Astrocyte of the spinal cord (primary cell): ENCODE data around the gene FAM199X.

ENCODE experiments used
- DNase-seq: peaks from one replicate; pipeline ENCODE4 v3.0.0; 2011; ENCODE audit warnings: low read depth, low spot score
- H3K4me3 ChIP-seq: 2 replicates; pipeline ENCODE4 v1.5.1; 2011; ENCODE audit warnings: low read depth, mild to moderate bottlenecking, low read length, moderate library complexity
- in situ Hi-C: cut with HindIII; loops from 2 replicates; pipeline ENCODE4 v1.10.0; 2017; ENCODE audit warnings: low sequenced_read_pairs
- TF ChIP-seq, protein P1 (sequence below): IDR thresholded peaks from 2 replicates; pipeline ENCODE4 v1.5.1; 2012; ENCODE audit warnings: low read depth, mild to moderate bottlenecking, low read length, inconsistent platforms

Gene FAM199X

DNA sequence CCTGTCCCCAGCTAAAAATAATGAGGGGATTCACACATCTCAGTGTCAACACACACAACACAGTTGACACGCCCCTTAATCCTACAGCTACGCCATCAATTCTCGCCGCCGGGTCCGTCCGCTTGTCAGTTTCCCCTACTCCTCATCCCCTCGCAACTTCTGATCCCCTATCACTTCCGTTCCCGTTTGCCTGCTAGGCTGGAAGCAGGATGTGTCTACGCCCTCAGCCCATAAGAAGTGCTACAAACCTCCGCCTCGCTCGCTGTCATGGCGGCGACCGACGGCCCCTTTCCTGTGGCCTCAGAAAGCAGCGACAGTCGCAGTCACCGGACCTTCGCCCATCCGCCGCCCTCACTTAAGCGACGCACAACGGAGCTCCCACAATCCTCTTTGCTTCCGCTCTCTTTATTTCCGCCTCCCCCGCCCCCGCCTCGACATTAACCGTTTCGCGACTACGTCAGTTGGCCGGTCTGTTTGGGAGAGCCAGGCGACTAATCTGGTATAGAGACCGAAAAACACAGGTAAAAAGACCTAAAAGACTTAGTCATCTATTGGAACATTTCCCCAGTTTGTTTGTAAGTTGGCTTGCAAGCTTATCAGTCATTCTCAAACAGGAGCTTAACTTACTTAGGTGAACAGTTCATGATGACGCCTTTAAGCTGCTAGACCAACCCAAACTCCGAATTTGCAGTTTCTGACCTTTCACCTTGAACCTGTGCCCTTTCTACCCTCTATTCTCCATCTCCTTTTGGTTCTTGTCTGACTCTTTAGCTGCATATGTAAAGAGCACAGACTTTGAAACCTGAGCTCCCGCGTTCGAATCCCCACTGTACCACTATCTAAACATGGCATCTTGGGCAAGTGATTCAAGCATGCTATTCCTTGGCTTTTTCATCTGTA is 9.4 kb upstream of the FAM199X start, which contains the start of gene SLC25A53:
SLC25A53 (minus strand) TSS at position 380 of the 900 bp plus-strand sequence. CDS start 51,752 bp downstream, outside the sequence.
- in situ Hi-C loops = no loop called here
- H3K4me3 ChIP-seq = peak within 1 kb of the TSS; percentile 74
- TF ChIP-seq, protein P1, sequence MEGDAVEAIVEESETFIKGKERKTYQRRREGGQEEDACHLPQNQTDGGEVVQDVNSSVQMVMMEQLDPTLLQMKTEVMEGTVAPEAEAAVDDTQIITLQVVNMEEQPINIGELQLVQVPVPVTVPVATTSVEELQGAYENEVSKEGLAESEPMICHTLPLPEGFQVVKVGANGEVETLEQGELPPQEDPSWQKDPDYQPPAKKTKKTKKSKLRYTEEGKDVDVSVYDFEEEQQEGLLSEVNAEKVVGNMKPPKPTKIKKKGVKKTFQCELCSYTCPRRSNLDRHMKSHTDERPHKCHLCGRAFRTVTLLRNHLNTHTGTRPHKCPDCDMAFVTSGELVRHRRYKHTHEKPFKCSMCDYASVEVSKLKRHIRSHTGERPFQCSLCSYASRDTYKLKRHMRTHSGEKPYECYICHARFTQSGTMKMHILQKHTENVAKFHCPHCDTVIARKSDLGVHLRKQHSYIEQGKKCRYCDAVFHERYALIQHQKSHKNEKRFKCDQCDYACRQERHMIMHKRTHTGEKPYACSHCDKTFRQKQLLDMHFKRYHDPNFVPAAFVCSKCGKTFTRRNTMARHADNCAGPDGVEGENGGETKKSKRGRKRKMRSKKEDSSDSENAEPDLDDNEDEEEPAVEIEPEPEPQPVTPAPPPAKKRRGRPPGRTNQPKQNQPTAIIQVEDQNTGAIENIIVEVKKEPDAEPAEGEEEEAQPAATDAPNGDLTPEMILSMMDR = no peak
- peak; percentile 82 for DNase-seq

DNA sequence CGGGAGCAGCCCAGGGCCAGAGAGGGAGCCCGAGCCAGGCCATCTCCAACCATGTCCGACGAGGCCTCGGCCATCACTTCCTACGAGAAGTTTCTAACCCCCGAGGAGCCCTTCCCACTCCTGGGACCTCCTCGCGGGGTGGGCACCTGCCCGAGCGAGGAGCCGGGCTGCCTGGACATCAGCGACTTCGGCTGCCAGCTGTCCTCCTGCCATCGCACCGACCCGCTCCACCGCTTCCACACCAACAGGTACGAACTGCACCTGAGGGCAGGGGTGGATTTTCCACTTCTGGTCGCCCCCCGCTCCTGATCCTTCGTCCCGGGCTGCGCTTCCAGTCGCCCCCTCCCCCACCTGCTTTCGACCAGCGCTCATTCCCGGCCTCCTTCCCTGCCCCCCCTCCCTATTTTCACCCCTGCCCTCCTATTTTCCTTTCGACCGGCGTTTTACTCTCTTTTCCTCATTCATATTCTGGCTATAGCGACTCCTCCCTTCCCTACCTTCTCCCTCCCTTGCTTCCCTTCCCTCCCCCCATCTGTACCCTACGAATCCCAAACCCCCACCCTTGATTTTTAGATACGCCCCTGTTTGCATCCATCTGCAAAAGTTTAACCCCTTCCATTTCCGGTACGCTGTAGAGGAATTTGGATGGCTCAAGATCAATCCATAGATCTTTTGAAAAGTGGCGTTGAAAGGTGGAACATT is 633 bp downstream of the FAM199X start:
- DNase-seq = no peak

DNA sequence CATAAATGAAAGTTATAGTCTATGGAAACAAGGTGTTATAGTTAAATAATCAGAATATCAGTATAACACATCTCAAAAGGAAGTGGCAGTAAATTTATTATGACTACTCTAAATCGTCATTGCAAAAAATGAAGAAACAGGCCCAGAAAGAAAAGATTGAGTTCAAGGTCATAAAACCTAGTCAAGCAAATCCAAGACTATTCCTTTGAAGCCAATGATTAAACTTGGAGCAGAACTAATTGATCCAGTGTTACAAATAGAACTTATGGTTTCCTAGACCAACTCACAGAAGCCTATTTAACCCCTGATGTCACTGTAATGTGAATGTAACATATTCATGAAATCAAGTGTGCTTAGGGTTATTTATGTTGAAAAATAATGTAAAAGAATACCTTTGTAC is 1.9 kb downstream of the FAM199X start:
- DNase-seq = no peak
- TF ChIP-seq, protein P1 = no peak
- no peak overlapping the region for H3K4me3 ChIP-seq
- in situ Hi-C loops = no loop called here

More for the DNA sequence above, 633 bp downstream of the FAM199X start:
- peak overlapping the region; percentile 81 for H3K4me3 ChIP-seq
- TF ChIP-seq, protein P1 = no peak
- in situ Hi-C loops = no loop called here

DNA sequence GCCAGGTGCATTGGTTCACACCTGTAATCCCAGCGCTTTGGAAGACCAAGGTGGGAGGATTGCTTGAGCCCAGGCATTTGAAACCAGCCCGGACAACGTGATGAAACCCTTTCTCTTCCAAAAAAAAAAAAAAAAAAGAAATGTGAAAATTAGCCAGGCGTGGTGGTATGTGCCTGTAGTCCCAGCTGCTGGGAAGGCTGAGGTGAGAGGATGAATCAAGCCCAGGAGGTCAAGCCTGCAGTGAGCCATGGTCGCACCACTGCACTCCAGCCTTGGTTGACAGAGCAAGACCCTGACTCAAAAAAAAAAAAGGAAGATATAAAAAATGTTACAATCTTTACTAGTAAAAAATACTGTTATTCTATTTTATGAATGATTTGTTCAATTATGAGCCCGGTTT is 5.9 kb downstream of the FAM199X start:
- TF ChIP-seq, protein P1 = no peak

DNA sequence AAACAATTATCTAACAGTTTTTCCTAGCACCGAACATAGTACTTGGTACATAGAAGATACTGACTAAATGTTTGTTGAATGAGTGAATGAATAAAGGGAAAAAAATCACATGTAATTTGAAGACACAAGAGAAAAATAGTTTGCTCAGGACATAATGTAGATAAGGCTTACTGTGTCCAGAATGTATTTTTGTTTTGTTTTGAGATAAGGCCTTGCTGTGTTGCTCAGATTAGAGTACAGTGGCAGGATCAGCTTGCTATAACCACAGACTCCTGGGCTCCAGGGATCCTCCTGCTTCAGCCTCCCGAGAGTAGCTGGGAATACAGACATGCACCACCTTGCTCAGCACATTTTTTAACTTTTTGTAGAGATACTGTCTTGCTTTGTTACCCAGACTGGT is 6.5 kb downstream of the FAM199X start:
- no peak overlapping the region for H3K4me3 ChIP-seq
- TF ChIP-seq, protein P1 = no peak
- DNase-seq = no peak
- in situ Hi-C loops = no loop called here

More for the DNA sequence above, 5.9 kb downstream of the FAM199X start:
- H3K4me3 ChIP-seq = no peak overlapping the region
- no peak for DNase-seq
- in situ Hi-C loops = no loop called here

DNA sequence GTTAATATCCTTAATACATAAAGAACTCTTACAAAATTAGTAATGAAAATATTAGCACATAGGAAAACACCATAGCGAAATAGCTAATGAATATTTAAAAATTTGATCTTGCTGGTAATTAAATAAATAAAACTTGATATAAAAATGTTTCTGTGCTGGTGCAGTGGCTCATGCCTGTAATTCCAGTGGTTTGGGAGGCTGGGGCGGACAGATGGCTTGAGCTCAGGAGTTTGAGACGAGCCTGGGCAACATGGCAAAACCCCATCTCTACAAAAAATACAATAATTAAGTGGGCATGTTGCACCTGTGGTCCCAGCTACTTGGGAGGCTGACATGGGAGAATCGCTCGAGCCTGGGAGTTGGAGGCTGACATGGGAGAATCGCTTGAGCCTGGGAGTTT is 7.6 kb downstream of the FAM199X start:
- TF ChIP-seq, protein P1 = no peak
- in situ Hi-C loops = no loop called here
- no peak overlapping the region for H3K4me3 ChIP-seq
- DNase-seq = no peak
